Glomerular endothelial cell (primary cell): ENCODE measurements around the gene MRPL47. TPM values are rescaled to one million over a fixed set of nuclear protein-coding genes. Genes with fewer than 3 reads are reported as not detected.
A peak's percentile ranks its signal among the peaks of the same experiment; 100 is the strongest.
"Not testable (repeated sequence)": the region's sequence is repeated elsewhere in the genome, so short reads cannot be mapped to it uniquely, and the experiment has no call there.

ENCODE experiments used
- DNase-seq: peaks from one replicate; pipeline ENCODE4 v3.0.0-alpha.2; 2011; ENCODE audit warnings: low read depth, low spot score; ENCODE audit errors: extremely low read depth
- total RNA-seq: library from RNA; depleted of rRNA; stranded (reverse); fragments of >200 nt; gene quantifications from 2 replicates; pipeline ENCODE4 v1.2.3, GENCODE V29; 2015

The MRPL47 gene
- total RNA-seq, result 28.1 and 33.9 TPM in 2 replicates

GRCh38 chr3:179604321-179605078, at the start of gene MRPL47, which contains the start of gene NDUFB5:
Gene MRPL47, minus strand, starts transcription at chr3:179604638. Its CDS starts 14 bp downstream, at chr3:179604624.
Gene NDUFB5, plus strand, starts transcription at chr3:179604794. Its CDS starts 22 bp downstream, at chr3:179604816.
- peak; percentile 89 for DNase-seq

- DNase-seq, result no peak
Measured at GRCh38 chr3:179653096-179653797, 48.8 kb upstream of the MRPL47 start.

GRCh38 chr3:179652447-179653095, 48.1 kb upstream of the MRPL47 start, which contains the start of gene USP13:
Gene USP13, plus strand, starts transcription at chr3:179653040. Its CDS starts 186 bp downstream, at chr3:179653226.
- DNase-seq, result peak; percentile 63

GRCh38 chr3:179651687-179652446, 47.4 kb upstream of the MRPL47 start:
- no peak for DNase-seq

GRCh38 chr3:179646177-179646576, 41.7 kb upstream of the MRPL47 start:
- DNase-seq, result no peak

- DNase-seq, result not testable (repeated sequence)
Measured at GRCh38 chr3:179643837-179644236, 39.4 kb upstream of the MRPL47 start.

- no peak for DNase-seq
Measured at GRCh38 chr3:179642871-179643270, 38.4 kb upstream of the MRPL47 start.

- DNase-seq, result no peak
Measured at GRCh38 chr3:179640469-179640868, 36.0 kb upstream of the MRPL47 start.

GRCh38 chr3:179630753-179631451, 26.5 kb upstream of the MRPL47 start:
- no peak for DNase-seq

GRCh38 chr3:179624451-179624850, 20.0 kb upstream of the MRPL47 start:
- DNase-seq, result no peak

GRCh38 chr3:179622023-179622422, 17.6 kb upstream of the MRPL47 start:
- DNase-seq, result no peak

GRCh38 chr3:179615458-179616173, 11.2 kb upstream of the MRPL47 start:
- no peak for DNase-seq

GRCh38 chr3:179613807-179614206, 9.4 kb upstream of the MRPL47 start:
- peak; percentile 68 for DNase-seq

GRCh38 chr3:179610066-179610465, 5.6 kb upstream of the MRPL47 start:
- DNase-seq, result no peak

- no peak for DNase-seq
Measured at GRCh38 chr3:179608931-179609720, 4.7 kb upstream of the MRPL47 start.

GRCh38 chr3:179606534-179607085, 2.2 kb upstream of the MRPL47 start:
- no peak for DNase-seq

- DNase-seq, result no peak
Measured at GRCh38 chr3:179603831-179604230, 607 bp downstream of the MRPL47 start.

- no peak for DNase-seq
Measured at GRCh38 chr3:179603321-179603720, 1.1 kb downstream of the MRPL47 start.
